GM12891 (cell line): ENCODE data around the gene BMPR1A.

ENCODE experiments used
- PAX5 ChIP-seq: IDR thresholded peaks from 2 replicates; pipeline ENCODE4 v1.6.1; 2011; ENCODE audit warnings: low read length, moderate library complexity, mild to moderate bottlenecking; ENCODE audit not compliant: insufficient read depth, severe bottlenecking
- POLR2AphosphoS5 ChIP-seq: IDR thresholded peaks from 2 replicates; pipeline ENCODE4 v1.6.1; 2011; ENCODE audit warnings: low read depth, low read length, control low read depth
- TAF1 ChIP-seq: IDR thresholded peaks from 2 replicates; pipeline ENCODE4 v1.6.1; 2011; ENCODE audit warnings: low read depth, low read length, control low read depth

DNA sequence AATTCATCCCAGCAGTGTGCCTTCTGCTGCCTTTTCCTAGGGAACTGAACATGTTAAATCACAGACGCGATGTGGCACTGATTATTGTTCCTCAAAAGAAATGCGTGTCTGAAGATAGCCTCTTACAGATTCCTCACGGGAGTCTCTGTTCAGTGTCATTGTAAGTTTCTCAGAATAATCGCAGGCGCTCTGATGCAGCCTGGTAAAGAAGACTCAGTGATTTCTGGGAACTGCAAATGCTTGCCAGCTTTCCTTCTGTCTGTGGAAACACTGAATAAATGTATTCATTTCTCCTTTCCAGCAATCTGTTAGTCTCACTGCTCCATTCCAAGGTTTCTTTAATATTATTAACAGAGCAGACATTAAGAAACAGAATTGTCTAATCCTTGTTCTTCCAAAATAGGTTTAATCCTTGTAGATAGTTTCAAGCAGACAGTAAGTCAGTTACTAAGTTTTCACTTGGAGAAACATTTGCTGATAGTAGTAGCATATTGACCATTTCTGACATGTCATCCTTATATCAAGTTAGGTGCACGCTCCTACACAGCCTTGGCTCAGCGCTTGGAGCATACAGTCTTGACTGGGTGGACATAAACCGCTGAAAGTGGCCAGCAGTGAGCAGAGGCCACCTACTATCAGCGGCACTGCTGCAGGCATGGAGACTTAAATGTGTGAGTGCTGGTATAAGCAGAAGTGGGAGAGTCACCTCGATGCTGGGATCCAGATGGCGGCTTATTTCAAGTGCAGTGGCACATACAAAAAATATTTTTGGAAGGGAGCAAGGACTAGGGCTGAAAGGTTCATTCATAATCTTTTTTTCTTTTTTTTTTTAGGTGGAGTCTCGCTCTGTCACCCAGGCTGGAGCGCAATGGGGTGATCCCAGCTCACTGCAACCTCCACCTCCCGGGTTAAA lies 173.3 kb downstream of the BMPR1A start:
- TF ChIP-seq POLR2AphosphoS5 (no peak), TAF1 (no peak), PAX5 (no peak)
